ENCODE data around the gene THRB.

Gene THRB

DNA sequence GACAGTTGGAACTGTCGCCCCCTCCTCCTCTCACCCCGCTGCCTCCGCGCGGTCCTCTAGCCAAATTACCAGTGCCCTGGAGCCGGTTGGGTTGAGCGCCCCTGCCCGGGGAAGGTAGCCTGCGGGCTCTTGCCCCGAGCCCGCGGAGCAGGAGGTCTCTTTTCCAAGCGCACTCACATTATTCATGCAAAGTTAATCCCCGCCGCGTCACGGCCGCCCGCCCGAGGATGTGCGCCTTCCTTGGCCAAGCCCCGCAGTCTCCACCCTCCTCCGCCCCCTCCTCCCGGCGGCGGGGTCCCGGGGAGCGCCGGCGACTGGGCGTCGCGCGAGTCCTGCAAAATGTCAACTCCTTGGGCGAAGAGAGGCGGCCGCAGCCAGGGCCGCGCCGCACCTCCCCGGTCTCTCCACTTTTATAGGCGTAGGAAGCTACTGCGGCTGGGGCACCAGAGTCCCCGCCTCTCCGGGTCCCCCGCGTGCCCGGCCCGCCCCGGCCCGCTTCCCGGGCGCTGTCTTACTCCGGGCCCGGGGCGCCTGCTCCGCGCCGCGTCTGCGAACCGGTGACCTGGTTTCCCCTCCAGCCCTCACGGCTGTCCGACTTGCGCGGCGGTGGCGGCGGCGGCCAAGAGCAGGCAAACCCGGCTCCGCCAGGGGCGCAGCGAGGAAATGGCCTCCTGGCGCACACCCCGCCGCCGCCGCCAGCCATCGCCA is at the start of gene THRB:
Gene THRB, minus strand, starts transcription at position 233 of the 708 bp plus-strand sequence.
- DNase-seq, result no peak

- DNase-seq, result no peak
Measured at GRCh38 chr3:24541935-24542334, 47.3 kb upstream of the THRB start.

GRCh38 chr3:24540821-24541220 is 46.2 kb upstream of the THRB start:
- no peak for DNase-seq

- DNase-seq, result no peak
Measured at GRCh38 chr3:24539699-24540098, 45.0 kb upstream of the THRB start.

DNA sequence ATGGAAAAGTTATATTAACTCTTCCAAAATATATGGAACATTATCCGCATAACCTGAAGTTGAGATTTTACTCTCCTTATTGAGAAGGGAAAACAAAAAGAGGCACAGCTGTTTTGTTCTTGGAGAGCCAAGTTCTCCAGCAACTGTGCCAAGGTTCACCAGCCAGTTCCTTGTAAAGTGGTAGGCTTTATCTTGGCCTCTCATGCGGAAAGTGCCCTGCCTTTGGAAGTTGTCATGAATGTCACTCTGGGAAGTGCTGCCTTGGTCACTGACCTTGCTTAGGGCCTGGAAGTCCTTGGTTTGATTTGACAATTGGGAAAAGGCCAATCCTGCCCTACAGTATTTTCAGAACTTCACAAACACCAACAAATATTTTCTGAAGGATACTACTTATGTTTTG is 44.2 kb upstream of the THRB start:
- no peak for DNase-seq

GRCh38 chr3:24533561-24534193 is 39.0 kb upstream of the THRB start:
- no peak for DNase-seq

GRCh38 chr3:24530471-24530870 is 35.8 kb upstream of the THRB start:
- DNase-seq, result no peak

DNA sequence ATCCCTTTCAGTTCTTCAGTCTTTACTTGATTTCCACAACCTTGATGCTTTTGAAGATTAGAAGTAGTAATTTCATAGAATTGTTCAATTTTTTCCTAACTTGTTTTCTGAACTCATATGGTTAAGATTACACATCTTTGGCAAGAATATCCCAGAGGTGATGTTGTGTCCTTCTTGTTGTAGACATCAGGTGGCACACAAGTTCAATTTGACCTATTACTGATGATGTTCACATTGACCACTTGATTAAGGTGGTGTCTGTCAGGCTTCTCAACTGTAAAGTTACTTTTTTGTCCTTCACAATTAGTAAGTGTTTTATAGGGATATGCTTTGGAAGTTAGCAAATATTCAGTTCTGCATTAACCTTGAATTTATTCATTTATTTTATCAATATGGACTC is 34.6 kb upstream of the THRB start:
- DNase-seq, result no peak

- no peak for DNase-seq
Measured at GRCh38 chr3:24526640-24527212, 32.1 kb upstream of the THRB start.

GRCh38 chr3:24525557-24525956 is 30.9 kb upstream of the THRB start:
- DNase-seq, result no peak

GRCh38 chr3:24525022-24525421 is 30.4 kb upstream of the THRB start:
- no peak for DNase-seq

DNA sequence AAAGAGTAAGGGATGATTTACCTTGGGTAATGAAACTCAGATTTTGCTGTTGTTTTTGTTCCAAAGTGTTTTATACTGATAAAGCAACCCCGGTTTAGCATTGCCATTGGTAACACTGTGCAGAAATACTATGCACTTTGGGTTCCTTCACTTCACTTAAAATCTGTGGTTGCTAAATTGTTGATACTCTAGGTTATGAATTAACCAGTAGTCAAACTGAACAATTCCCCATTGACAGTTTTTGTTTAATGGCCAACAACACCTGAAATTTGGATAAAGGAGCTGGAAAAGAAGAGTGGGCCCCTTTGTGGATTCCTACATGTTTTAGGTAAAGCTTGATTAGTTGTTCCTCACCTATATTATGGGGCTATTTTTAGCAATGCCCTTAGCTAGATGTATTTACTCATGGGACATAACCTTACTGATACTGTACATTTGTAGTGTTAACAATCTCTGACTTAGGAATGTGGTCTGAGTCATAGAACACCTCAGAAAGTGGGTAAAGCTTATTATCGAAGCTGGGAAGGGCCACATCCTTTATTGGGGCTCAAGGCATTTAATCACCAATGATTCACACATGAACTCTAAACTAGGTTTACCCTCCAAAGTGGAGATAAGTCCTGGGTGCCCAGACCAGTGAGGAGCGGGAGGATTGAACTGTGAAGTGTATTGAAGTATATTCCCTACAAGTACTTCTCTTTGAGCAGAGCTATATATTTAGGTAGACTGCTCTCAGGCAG is 29.5 kb upstream of the THRB start:
- DNase-seq, result no peak

DNA sequence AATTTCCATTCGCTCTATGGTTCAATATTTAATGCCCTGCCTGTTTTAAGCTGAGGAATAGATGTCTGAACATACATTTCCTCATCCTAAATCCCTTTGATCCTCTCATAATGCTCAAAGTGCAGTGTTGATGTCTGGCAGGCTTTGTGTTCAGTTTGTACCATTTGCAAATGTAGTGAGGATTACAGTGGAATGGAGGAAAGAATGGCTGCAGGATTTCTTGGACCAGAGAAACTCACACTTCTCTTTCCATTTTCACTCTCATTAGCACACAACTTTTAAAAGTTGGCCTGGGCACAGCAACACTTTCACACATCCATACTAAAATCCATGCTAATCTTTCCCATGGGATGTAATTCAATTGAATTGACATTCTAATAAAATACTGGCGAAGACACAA is 28.6 kb upstream of the THRB start:
- DNase-seq, result no peak

DNA sequence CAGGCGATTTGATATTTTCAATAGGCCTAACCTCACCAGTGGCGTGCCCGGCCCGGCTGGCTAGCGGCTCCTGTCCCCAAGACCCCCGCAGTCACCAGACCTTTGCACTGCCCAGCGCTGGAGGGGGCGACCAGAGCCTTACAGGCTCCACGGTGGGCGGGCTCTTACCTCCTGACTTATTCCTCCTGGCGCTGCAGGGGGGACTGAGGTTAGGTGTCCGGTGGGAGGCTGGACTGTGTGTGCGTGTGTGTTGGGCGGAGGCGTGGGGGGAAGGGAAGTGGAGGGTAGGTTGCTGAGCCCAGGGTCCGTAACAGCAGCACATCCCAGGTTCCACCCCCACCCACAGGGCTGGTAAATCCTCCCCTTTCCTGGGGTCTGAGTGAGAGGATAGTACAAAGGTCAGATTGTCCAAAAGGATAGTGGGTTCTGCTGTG is 27.5 kb upstream of the THRB start:
- DNase-seq, result no peak

DNA sequence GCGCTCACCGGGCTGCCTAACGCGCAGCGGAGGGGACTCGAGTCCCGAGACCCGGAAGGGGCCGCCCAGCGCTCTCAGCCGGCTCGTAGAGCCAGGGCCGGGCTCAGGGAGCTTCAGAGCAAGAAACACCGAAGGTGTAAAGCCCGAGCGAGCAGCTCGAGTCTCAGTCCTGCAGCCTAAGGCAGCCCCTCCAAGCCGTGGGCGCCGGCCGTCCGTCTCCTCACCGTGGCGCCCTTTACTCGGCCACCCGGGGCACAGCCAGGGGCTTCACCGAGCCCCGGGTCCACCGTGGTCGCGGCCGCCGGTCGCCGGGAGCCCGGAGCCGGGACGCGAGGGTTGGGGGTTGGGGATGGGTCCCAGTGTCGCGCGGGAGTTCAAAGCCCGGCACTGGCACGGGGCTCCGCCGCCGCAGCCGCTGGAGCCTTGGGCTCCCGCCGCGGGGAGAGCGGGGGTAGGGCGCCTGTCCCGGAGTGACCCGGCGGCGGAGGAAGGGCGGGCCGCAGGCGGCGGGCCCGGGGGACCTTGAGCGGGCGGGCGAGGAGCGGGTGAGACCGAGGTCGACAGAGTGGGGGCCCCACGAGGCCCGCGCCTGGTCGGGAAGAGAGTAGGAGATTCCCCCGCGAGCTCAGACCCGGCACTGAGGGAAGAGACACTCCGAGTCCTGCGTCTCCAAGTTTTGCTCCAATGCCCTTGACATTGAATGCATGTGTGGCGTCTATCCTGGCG is 26.9 kb upstream of the THRB start:
- DNase-seq, result no peak

GRCh38 chr3:24520976-24521419 is 26.3 kb upstream of the THRB start:
- DNase-seq, result no peak

DNA sequence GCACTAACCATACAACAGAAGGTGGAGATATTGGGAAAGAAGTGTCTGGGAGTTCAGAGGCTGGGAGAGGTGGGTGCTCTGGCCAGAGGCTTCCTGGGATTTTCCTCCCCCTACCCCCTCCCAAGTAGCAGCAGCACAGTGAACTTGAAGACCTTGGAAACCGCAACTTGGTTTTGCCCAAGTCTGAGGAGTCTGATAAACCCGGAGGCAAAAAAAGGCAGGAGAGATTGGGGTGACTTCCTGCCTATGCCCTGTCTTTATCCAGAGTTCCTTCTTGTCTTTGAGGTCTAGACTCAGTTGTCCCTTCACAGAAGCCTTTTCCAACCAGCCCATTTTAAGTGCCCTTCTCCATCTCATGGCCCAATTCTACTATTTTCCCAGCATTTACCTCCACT is 25.4 kb upstream of the THRB start:
- DNase-seq, result no peak

GRCh38 chr3:24519368-24520100 is 24.9 kb upstream of the THRB start:
- no peak for DNase-seq

- no peak for DNase-seq
Measured at GRCh38 chr3:24518990-24519367, 24.3 kb upstream of the THRB start.

DNA sequence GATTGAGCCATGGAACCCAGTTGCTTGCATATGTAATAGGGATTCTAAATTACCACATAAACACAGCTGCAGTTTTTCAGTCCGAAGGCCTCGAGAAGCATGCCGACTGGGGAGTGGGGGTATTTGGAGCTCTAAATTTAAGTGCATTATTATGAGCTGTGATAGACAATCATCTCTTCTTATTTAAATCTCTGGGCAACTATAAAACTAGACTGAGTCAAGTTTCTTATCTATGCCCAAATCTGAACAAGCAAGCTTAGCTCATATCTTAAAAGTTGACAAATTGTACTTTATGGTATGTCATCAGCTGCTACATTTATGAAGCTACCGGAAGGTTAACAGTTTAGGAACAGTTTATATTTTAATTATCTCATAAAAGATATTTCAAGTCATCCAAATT is 19.5 kb upstream of the THRB start:
- no peak for DNase-seq

- DNase-seq, result no peak
Measured at GRCh38 chr3:24513463-24513862, 18.8 kb upstream of the THRB start.

- DNase-seq, result no peak
Measured at GRCh38 chr3:24512564-24513197, 18.0 kb upstream of the THRB start.

All from cortex of kidney (tissue), 1 donor.